Effector memory CD4-positive, alpha-beta T cell (primary cell): ENCODE measurements around the gene PIK3CA.

Experiments
- DNase-seq, 3 donors: peaks; one replicate each; pipeline ENCODE4 v3.0.0-alpha.2; 2020
- H3K27ac ChIP-seq: 2 replicates; pipeline ENCODE4 v1.7.0; 2013; ENCODE audit warnings: mild to moderate bottlenecking, low read length, moderate library complexity; ENCODE audit not compliant: insufficient read depth, poor library complexity, severe bottlenecking
- H3K27me3 ChIP-seq: replicated peaks from 2 replicates; pipeline ENCODE4 v1.7.0; 2013; ENCODE audit warnings: mild to moderate bottlenecking, low read length; ENCODE audit not compliant: insufficient read depth, control insufficient read depth, poor library complexity, severe bottlenecking
- H3K36me3 ChIP-seq: 2 replicates; pipeline ENCODE4 v1.7.0; 2013; ENCODE audit warnings: mild to moderate bottlenecking, low read length, moderate library complexity; ENCODE audit not compliant: control insufficient read depth, insufficient read depth
- H3K4me1 ChIP-seq: 2 replicates; pipeline ENCODE4 v1.7.0; 2013; ENCODE audit warnings: low read length, mild to moderate bottlenecking; ENCODE audit not compliant: control insufficient read depth, insufficient read depth, poor library complexity, severe bottlenecking
- H3K4me3 ChIP-seq: 2 replicates; pipeline ENCODE4 v1.7.0; 2013; ENCODE audit warnings: low read length, low read depth, mild to moderate bottlenecking; ENCODE audit not compliant: insufficient read depth, poor library complexity, severe bottlenecking
- H3K9me3 ChIP-seq: 2 replicates; pipeline ENCODE4 v1.7.0; 2013; ENCODE audit warnings: mild to moderate bottlenecking, low read length, moderate library complexity; ENCODE audit not compliant: control insufficient read depth

PIK3CA gene

GRCh38 chr3:179175358-179175757 lies 27.2 kb downstream of the PIK3CA start:
- H3K27ac ChIP-seq, result no peak overlapping the region
- H3K4me1 ChIP-seq, result no peaks in the 10 kb centered on the region
- H3K4me3 ChIP-seq, result no peak overlapping the region
- no peaks in the 10 kb centered on the region for H3K9me3 ChIP-seq
- H3K27me3 ChIP-seq, result no peaks in the 10 kb centered on the region
- H3K36me3 ChIP-seq, result no peaks in the 10 kb centered on the region
- no peak for DNase-seq

GRCh38 chr3:179177611-179178010 lies 29.5 kb downstream of the PIK3CA start:
- Histone ChIP-seq H3K27ac (no peak overlapping the region), H3K4me1 (no peaks in the 10 kb centered on the region), H3K27me3 (no peaks in the 10 kb centered on the region), H3K36me3 (no peaks in the 10 kb centered on the region), H3K4me3 (no peak overlapping the region), H3K9me3 (no peaks in the 10 kb centered on the region)
- DNase-seq, result no peak

GRCh38 chr3:179179256-179179655 lies 31.1 kb downstream of the PIK3CA start:
- H3K9me3 ChIP-seq, result no peaks in the 10 kb centered on the region
- no peaks in the 10 kb centered on the region for H3K27me3 ChIP-seq
- no peak overlapping the region for H3K27ac ChIP-seq
- H3K36me3 ChIP-seq, result no peaks in the 10 kb centered on the region
- H3K4me1 ChIP-seq, result no peaks in the 10 kb centered on the region
- H3K4me3 ChIP-seq, result no peak overlapping the region
- DNase-seq, result no peak

- no peak for DNase-seq
- H3K27ac ChIP-seq, result no peak overlapping the region
Measured at GRCh38 chr3:179179979-179180759, 32.0 kb downstream of the PIK3CA start.

GRCh38 chr3:179181021-179181472 lies 32.9 kb downstream of the PIK3CA start:
- Histone ChIP-seq H3K27me3 (no peaks in the 10 kb centered on the region), H3K4me3 (no peak overlapping the region), H3K36me3 (no peaks in the 10 kb centered on the region), H3K4me1 (no peaks in the 10 kb centered on the region), H3K9me3 (no peaks in the 10 kb centered on the region), H3K27ac (no peak overlapping the region)
- DNase-seq, result no peak

More at GRCh38 chr3:179179979-179180759, 32.0 kb downstream of the PIK3CA start:
- Histone ChIP-seq H3K4me3 (no peak overlapping the region), H3K9me3 (no peaks in the 10 kb centered on the region), H3K36me3 (no peaks in the 10 kb centered on the region), H3K4me1 (no peaks in the 10 kb centered on the region), H3K27me3 (no peaks in the 10 kb centered on the region)

- DNase-seq, result no peak
- no peaks in the 10 kb centered on the region for H3K36me3 ChIP-seq
- H3K27me3 ChIP-seq, result no peaks in the 10 kb centered on the region
- no peaks in the 10 kb centered on the region for H3K4me1 ChIP-seq
- no peaks in the 10 kb centered on the region for H3K9me3 ChIP-seq
- H3K4me3 ChIP-seq, result no peak overlapping the region
- no peak overlapping the region for H3K27ac ChIP-seq
Measured at GRCh38 chr3:179181993-179182551, 33.9 kb downstream of the PIK3CA start.

- no peak for DNase-seq
- Histone ChIP-seq H3K9me3 (no peaks in the 10 kb centered on the region), H3K36me3 (no peaks in the 10 kb centered on the region), H3K4me1 (no peaks in the 10 kb centered on the region), H3K27me3 (no peaks in the 10 kb centered on the region), H3K27ac (no peak overlapping the region), H3K4me3 (no peak overlapping the region)
Measured at GRCh38 chr3:179182902-179183301, 34.7 kb downstream of the PIK3CA start.

GRCh38 chr3:179184826-179185225 lies 36.7 kb downstream of the PIK3CA start:
- Histone ChIP-seq H3K36me3 (no peaks in the 10 kb centered on the region), H3K4me1 (no peaks in the 10 kb centered on the region), H3K27me3 (no peaks in the 10 kb centered on the region), H3K27ac (no peak overlapping the region), H3K9me3 (no peaks in the 10 kb centered on the region), H3K4me3 (no peak overlapping the region)
- DNase-seq, result no peak

GRCh38 chr3:179186426-179186825 lies 38.3 kb downstream of the PIK3CA start:
- Histone ChIP-seq H3K27me3 (no peaks in the 10 kb centered on the region), H3K36me3 (no peaks in the 10 kb centered on the region), H3K4me1 (peaks cover 4% of the 10 kb centered on the region), H3K4me3 (no peak overlapping the region), H3K27ac (no peak overlapping the region), H3K9me3 (no peaks in the 10 kb centered on the region)
- no peak for DNase-seq

GRCh38 chr3:179189759-179190158 lies 41.6 kb downstream of the PIK3CA start:
- Histone ChIP-seq H3K27ac (no peak overlapping the region), H3K4me1 (peaks cover 4% of the 10 kb centered on the region), H3K36me3 (no peaks in the 10 kb centered on the region), H3K9me3 (no peaks in the 10 kb centered on the region), H3K4me3 (no peak overlapping the region), H3K27me3 (no peaks in the 10 kb centered on the region)
- DNase-seq, result no peak
